HepG2 (cell line): ENCODE data around the gene JADE3. TPM values are rescaled to one million over a fixed set of nuclear protein-coding genes. Genes with fewer than 3 reads are reported as not detected.
A peak's percentile ranks its signal among the peaks of the same experiment; 100 is the strongest.

Experiments used
- CHD4 ChIP-seq: fragments of 200-600 bp; sonication (generic); IDR thresholded peaks from 2 replicates; pipeline ENCODE4 v1.7.0; 2017; ENCODE audit warnings: mild to moderate bottlenecking, low read length, borderline replicate concordance
- ETV6 ChIP-seq: sonication (generic); formaldehyde crosslinking; conservative IDR thresholded peaks from 2 replicates; pipeline ENCODE4 v1.4.0; 2020; ENCODE audit warnings: missing genetic modification reagents
- MAFK ChIP-seq, 2 experiments: IDR thresholded peaks in 1 of 2; conservative IDR thresholded peaks in 1 of 2; 2 replicates each; pipeline ENCODE4 v1.6.1; 2011; ENCODE audit warnings: improper control_type of control experiment in 2 of 2, low read length in 2 of 2
- RBFOX2 ChIP-seq: fragments of 200-400 bp; formaldehyde crosslinking; IDR thresholded peaks from 2 replicates; pipeline ENCODE4 v1.6.1; 2017; ENCODE audit warnings: low read depth, mild to moderate bottlenecking, low read length
- SATB2 ChIP-seq: sonication (generic); formaldehyde crosslinking; IDR thresholded peaks from 2 replicates; pipeline ENCODE4 v1.5.0; 2020; ENCODE audit warnings: missing genetic modification reagents
- SMAD3 ChIP-seq: sonication (generic); formaldehyde crosslinking; IDR thresholded peaks from 2 replicates; pipeline ENCODE4 v1.4.0; 2020; ENCODE audit warnings: missing genetic modification reagents
- TEAD2 ChIP-seq: sonication (generic); formaldehyde crosslinking; IDR thresholded peaks from 2 replicates; pipeline ENCODE4 v1.9.0; 2021; ENCODE audit warnings: missing genetic modification reagents
- ZC3H13 ChIP-seq: sonication (generic); formaldehyde crosslinking; IDR thresholded peaks from 2 replicates; pipeline ENCODE4 v1.8.1; 2023; ENCODE audit warnings: mild to moderate bottlenecking, missing genetic modification reagents, moderate library complexity
- ZNF225 ChIP-seq: sonication (generic); formaldehyde crosslinking; IDR thresholded peaks from 2 replicates; pipeline ENCODE4 v1.4.0; 2020; ENCODE audit warnings: mild to moderate bottlenecking, missing genetic modification reagents
- ZNF263 ChIP-seq: sonication (generic); formaldehyde crosslinking; IDR thresholded peaks from 2 replicates; pipeline ENCODE4 v1.4.0; 2020; ENCODE audit warnings: missing genetic modification reagents
- ZZZ3 ChIP-seq: sonication (generic); formaldehyde crosslinking; IDR thresholded peaks from 2 replicates; pipeline ENCODE4 v1.4.0; 2020; ENCODE audit warnings: missing genetic modification reagents, mild to moderate bottlenecking, borderline replicate concordance
- polyA plus RNA-seq, 8 experiments: library from polyadenylated mRNA; depleted of rRNA in 3 of 8; stranded (reverse) in 7 of 8; unstranded in 1 of 8; fragments of >200 nt; fragmentation: Illumina TruSeq in 4 of 8; extraction: Trizol in 4 of 8; gene quantifications; 2 replicates each; pipeline versions ENCODE4 v1.2.1 to v1.2.3, GENCODE V29; 2011 to 2016; ENCODE audit warnings: low read depth in 4 of 8, missing spikeins in 1 of 8, mixed read lengths in 1 of 8; ENCODE audit not compliant: insufficient read depth in 1 of 8
- total RNA-seq, 5 experiments: library from RNA; depleted of rRNA; stranded (reverse); fragments of >200 nt; fragmentation: Illumina TruSeq; extraction: Trizol; gene quantifications; 2 replicates each; pipeline ENCODE4 v1.2.3, GENCODE V29; 2016; ENCODE audit warnings: low read depth in 1 of 5
- TF ChIP-seq, protein P1 (sequence below): sonication (generic); formaldehyde crosslinking; IDR thresholded peaks from 2 replicates; pipeline ENCODE4 v1.4.0; 2020; ENCODE audit warnings: missing genetic modification reagents
- TF ChIP-seq, protein P2 (sequence below): sonication (generic); formaldehyde crosslinking; IDR thresholded peaks from 2 replicates; pipeline ENCODE4 v1.4.0; 2020; ENCODE audit warnings: mild to moderate bottlenecking, missing genetic modification reagents
- TF ChIP-seq, protein P3 (sequence below): sonication (generic); formaldehyde crosslinking; conservative IDR thresholded peaks from 2 replicates; pipeline ENCODE4 v1.8.0; 2022; ENCODE audit warnings: low read depth, missing genetic modification reagents
- TF ChIP-seq, protein P4 (sequence below): sonication (generic); formaldehyde crosslinking; IDR thresholded peaks from 2 replicates; pipeline ENCODE4 v1.5.0; 2020; ENCODE audit warnings: mild to moderate bottlenecking, missing genetic modification reagents
- TF ChIP-seq, protein P5 (sequence below): sonication (generic); formaldehyde crosslinking; conservative IDR thresholded peaks from 2 replicates; pipeline ENCODE4 v1.4.0; 2020; ENCODE audit warnings: missing genetic modification reagents

Gene JADE3
- total and polyA plus RNA-seq, 2 of the 13 experiments (the other 11 are each of a cell fraction or from before 2014, with no cell fraction given), result 7.7 to 7.8 TPM

DNA sequence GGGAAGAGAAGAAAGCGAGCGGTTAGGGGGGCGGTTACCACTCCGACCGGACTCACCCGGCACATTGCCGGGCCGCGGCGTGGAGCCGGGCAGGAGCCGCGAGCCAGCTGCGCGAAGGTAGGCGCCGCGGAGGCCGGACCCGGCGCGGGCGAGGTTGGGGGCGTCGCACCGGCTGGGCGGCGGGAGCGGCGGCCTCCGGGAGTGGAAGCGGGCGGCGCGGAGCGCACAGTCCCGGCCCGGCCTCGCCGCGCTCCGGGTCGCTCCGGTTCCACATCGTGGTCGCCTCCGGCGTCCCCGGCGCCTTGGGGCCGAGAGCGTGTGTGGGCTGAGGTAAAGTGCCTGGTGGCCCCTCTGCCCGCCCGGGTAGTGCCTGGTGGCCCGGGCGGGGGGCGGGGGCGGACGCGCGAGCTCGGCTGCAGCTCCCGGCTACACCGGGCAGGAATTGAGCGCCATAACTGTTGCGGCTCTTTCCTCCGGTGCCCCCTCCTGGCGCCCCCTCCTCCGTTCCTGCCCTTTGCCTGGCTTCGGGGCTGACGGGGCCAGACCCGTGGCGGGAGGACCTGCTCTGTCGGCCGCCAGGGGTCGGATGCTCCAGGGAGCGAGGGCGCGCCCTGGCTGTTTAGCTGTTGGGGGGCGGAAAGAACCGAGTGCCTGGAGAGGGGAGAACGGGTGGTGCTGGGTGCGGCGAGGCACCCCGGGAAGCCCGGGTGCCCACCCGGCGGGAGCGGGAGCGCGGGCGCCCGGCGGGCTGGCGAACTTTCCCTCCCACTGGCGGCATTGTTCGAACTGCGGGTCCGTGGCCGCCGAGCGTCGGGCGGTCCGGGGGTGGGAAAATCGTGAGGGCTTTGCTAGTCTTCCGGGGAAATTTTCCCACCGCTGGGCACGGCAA is 626 bp downstream of the JADE3 start (continued):
- TF ChIP-seq, protein P1, sequence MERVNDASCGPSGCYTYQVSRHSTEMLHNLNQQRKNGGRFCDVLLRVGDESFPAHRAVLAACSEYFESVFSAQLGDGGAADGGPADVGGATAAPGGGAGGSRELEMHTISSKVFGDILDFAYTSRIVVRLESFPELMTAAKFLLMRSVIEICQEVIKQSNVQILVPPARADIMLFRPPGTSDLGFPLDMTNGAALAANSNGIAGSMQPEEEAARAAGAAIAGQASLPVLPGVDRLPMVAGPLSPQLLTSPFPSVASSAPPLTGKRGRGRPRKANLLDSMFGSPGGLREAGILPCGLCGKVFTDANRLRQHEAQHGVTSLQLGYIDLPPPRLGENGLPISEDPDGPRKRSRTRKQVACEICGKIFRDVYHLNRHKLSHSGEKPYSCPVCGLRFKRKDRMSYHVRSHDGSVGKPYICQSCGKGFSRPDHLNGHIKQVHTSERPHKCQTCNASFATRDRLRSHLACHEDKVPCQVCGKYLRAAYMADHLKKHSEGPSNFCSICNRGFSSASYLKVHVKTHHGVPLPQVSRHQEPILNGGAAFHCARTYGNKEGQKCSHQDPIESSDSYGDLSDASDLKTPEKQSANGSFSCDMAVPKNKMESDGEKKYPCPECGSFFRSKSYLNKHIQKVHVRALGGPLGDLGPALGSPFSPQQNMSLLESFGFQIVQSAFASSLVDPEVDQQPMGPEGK (CRISPR knock-in tag), result peak; percentile 90
- 0 out of 2 replicates have a peak, but pooled peaks have one; percentile 23 for TF ChIP-seq SMAD3 (CRISPR knock-in tag)
- peak; percentile 37; the same call in 1 of the 2 replicates for TF ChIP-seq ZNF263 (CRISPR knock-in tag)
- TF ChIP-seq, protein P2, sequence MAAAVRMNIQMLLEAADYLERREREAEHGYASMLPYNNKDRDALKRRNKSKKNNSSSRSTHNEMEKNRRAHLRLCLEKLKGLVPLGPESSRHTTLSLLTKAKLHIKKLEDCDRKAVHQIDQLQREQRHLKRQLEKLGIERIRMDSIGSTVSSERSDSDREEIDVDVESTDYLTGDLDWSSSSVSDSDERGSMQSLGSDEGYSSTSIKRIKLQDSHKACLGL (CRISPR knock-in tag), result 0 out of 2 replicates have a peak, but pooled peaks have one; percentile 28
- no peak for TF ChIP-seq SATB2 (CRISPR knock-in tag)
- TF ChIP-seq, protein P3, sequence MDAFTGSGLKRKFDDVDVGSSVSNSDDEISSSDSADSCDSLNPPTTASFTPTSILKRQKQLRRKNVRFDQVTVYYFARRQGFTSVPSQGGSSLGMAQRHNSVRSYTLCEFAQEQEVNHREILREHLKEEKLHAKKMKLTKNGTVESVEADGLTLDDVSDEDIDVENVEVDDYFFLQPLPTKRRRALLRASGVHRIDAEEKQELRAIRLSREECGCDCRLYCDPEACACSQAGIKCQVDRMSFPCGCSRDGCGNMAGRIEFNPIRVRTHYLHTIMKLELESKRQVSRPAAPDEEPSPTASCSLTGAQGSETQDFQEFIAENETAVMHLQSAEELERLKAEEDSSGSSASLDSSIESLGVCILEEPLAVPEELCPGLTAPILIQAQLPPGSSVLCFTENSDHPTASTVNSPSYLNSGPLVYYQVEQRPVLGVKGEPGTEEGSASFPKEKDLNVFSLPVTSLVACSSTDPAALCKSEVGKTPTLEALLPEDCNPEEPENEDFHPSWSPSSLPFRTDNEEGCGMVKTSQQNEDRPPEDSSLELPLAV (CRISPR knock-in tag), result no peak
- no peak for TF ChIP-seq MAFK (conservative IDR thresholded peaks at IDR 0.05 in 1 of 2, IDR thresholded peaks at IDR 0.05 in 1 of 2; ENCODE audit: low read length in 2 of 2)
- no peak for TF ChIP-seq ZZZ3 (CRISPR knock-in tag)
- 0 out of 2 replicates have a peak, but pooled peaks have one; percentile 23 for TF ChIP-seq ETV6
- no peak for TF ChIP-seq TEAD2 (CRISPR knock-in tag)
- TF ChIP-seq, protein P4, sequence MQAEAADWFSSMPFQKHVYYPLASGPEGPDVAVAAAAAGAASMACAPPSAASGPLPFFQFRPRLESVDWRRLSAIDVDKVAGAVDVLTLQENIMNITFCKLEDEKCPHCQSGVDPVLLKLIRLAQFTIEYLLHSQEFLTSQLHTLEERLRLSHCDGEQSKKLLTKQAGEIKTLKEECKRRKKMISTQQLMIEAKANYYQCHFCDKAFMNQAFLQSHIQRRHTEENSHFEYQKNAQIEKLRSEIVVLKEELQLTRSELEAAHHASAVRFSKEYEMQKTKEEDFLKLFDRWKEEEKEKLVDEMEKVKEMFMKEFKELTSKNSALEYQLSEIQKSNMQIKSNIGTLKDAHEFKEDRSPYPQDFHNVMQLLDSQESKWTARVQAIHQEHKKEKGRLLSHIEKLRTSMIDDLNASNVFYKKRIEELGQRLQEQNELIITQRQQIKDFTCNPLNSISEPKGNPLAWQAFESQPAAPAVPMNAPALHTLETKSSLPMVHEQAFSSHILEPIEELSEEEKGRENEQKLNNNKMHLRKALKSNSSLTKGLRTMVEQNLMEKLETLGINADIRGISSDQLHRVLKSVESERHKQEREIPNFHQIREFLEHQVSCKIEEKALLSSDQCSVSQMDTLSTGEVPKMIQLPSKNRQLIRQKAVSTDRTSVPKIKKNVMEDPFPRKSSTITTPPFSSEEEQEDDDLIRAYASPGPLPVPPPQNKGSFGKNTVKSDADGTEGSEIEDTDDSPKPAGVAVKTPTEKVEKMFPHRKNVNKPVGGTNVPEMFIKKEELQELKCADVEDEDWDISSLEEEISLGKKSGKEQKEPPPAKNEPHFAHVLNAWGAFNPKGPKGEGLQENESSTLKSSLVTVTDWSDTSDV (CRISPR knock-in tag), result no peak
- TF ChIP-seq, protein P5, sequence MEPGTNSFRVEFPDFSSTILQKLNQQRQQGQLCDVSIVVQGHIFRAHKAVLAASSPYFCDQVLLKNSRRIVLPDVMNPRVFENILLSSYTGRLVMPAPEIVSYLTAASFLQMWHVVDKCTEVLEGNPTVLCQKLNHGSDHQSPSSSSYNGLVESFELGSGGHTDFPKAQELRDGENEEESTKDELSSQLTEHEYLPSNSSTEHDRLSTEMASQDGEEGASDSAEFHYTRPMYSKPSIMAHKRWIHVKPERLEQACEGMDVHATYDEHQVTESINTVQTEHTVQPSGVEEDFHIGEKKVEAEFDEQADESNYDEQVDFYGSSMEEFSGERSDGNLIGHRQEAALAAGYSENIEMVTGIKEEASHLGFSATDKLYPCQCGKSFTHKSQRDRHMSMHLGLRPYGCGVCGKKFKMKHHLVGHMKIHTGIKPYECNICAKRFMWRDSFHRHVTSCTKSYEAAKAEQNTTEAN (CRISPR knock-in tag), result no peak
- TF ChIP-seq RBFOX2, result peak; percentile 65
- no peak for TF ChIP-seq CHD4
- no peak for TF ChIP-seq ZNF225 (CRISPR knock-in tag)
- no peak for TF ChIP-seq ZC3H13
